Uterus (tissue), 4 donors: ENCODE results near the gene TBKBP1. TPM values are rescaled to one million over a fixed set of nuclear protein-coding genes. Genes with fewer than 3 reads are reported as not detected.

Experiments used
- DNase-seq, 2 donors: peaks; one replicate each; pipeline ENCODE4 v3.0.0-alpha.2; 2019 to 2020
- H3K27ac ChIP-seq, 2 donors: fragments of 200-600 bp; sonication (generic); 1 replicate in 1 of 2; 2 replicates in 1 of 2; pipeline ENCODE4 v1.5.1; 2016 to 2018
- H3K27me3 ChIP-seq, 2 donors: fragments of 200-600 bp; sonication (generic); one replicate each; pipeline ENCODE4 v1.5.1; 2018 to 2019; ENCODE audit warnings: control low read depth in 1 of 2
- H3K36me3 ChIP-seq, 2 donors: fragments of 200-600 bp; sonication (generic); one replicate each; pipeline ENCODE4 v1.5.1; 2019; ENCODE audit warnings: control low read depth in 1 of 2
- H3K4me1 ChIP-seq, 2 donors: fragments of 200-600 bp; sonication (generic); one replicate each; pipeline ENCODE4 v1.5.1; 2018 to 2019; ENCODE audit warnings: control low read depth in 1 of 2
- H3K4me3 ChIP-seq, 2 donors: fragments of 200-600 bp; sonication (generic); 1 replicate in 1 of 2; 2 replicates in 1 of 2; pipeline ENCODE4 v1.5.1; 2018 to 2019; ENCODE audit warnings: mild to moderate bottlenecking in 1 of 2
- H3K9me3 ChIP-seq, 2 donors: fragments of 200-600 bp; sonication (generic); one replicate each; pipeline ENCODE4 v1.5.1; 2019; ENCODE audit warnings: control low read depth in 1 of 2
- POLR2A ChIP-seq, 2 donors: fragments of 450-650 bp; IDR thresholded peaks; one replicate each; pipeline ENCODE4 v1.6.1; 2016; ENCODE audit warnings: antibody characterized with exemption in 2 of 2, mild to moderate bottlenecking in 1 of 2, moderate library complexity in 1 of 2
- intact Hi-C: fragments of 100-400 bp; cut with DNase I; formaldehyde crosslinking; loops from one replicate; pipeline ENCODE4 v1.15.1; 2023; ENCODE audit warnings: low total_unique reads
- total RNA-seq, 4 donors: library from RNA; depleted of rRNA in 3 of 4; stranded (reverse); fragments of >200 nt in 3 of 4; gene quantifications; one replicate each; pipeline versions ENCODE4 v1.1.0 to v1.2.4, GENCODE V29; 2014 to 2023
- TF ChIP-seq, protein P1 (sequence below), 4 experiments: fragments of 200-600 bp in 2 of 4; fragments of 450-650 bp in 2 of 4; sonication (generic) in 2 of 4; IDR thresholded peaks; one replicate each; pipeline ENCODE4 v1.5.1; 2016 to 2019; ENCODE audit warnings: antibody characterized with exemption in 4 of 4, mild to moderate bottlenecking in 2 of 4, moderate library complexity in 1 of 4
- donor health status: DM: yes; HTN: yes; CAD: no.

The TBKBP1 gene
- total RNA-seq, 4 donors from 2014 or later = 2.6 to 24.8 (median 10.7) TPM

DNA sequence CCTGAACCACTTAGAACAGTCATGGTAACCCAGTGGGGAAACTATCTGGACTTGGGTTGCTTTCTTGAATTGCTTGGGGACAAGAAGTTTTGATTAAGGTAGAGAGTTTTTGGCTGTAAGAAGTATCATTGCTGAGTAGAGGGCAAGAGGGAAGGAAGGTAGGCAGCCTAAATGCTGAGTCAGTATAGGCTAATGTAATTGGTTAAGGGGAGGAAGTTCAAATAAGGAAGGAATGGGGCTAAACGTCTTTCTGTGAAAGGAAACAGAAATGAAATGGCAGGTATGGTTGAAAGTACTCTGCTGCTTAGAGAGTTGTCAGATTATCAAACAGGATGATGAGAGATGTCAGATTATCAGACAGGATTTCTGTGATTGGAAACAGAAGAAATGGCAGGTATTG lies 23.9 kb upstream of the TBKBP1 start:
- TF ChIP-seq, protein P1, sequence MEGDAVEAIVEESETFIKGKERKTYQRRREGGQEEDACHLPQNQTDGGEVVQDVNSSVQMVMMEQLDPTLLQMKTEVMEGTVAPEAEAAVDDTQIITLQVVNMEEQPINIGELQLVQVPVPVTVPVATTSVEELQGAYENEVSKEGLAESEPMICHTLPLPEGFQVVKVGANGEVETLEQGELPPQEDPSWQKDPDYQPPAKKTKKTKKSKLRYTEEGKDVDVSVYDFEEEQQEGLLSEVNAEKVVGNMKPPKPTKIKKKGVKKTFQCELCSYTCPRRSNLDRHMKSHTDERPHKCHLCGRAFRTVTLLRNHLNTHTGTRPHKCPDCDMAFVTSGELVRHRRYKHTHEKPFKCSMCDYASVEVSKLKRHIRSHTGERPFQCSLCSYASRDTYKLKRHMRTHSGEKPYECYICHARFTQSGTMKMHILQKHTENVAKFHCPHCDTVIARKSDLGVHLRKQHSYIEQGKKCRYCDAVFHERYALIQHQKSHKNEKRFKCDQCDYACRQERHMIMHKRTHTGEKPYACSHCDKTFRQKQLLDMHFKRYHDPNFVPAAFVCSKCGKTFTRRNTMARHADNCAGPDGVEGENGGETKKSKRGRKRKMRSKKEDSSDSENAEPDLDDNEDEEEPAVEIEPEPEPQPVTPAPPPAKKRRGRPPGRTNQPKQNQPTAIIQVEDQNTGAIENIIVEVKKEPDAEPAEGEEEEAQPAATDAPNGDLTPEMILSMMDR (IDR thresholded peaks at IDR 0.05) = no peak
- no peak for TF ChIP-seq POLR2A (IDR thresholded peaks at IDR 0.05)
- Histone ChIP-seq H3K27me3 (no peaks in the 10 kb centered on the region), H3K4me1 (no peaks in the 10 kb centered on the region), H3K4me3 (no peak overlapping the region), H3K36me3 (no peaks in the 10 kb centered on the region), H3K9me3 (no peaks in the 10 kb centered on the region), H3K27ac (no peak overlapping the region)
- DNase-seq = no peak
- intact Hi-C loops = no loop called here

DNA sequence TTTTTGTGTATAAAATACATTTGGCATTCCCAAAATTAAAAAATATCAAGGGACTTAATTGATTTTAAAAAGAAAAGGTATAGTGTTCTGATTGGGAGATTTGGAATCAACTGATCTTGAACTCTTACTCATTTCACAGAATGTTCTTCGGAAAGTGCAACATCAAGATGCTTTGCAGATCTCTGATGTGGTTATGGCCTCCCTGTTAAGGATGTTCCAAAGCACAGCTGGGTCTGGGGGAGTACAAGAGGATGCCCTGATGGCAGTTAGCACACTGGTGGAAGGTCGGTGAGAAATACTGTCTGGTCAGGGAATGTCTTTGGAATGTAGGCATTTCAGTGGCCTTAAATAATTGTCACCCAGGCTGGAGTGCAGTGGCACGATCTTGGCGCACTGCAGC lies 19.5 kb upstream of the TBKBP1 start:
- no peaks in the 10 kb centered on the region for H3K27me3 ChIP-seq
- no peak for DNase-seq
- no peaks in the 10 kb centered on the region for H3K4me1 ChIP-seq
- TF ChIP-seq POLR2A (IDR thresholded peaks at IDR 0.05) = no peak
- TF ChIP-seq, protein P1 (IDR thresholded peaks at IDR 0.05) = no peak
- no peak overlapping the region for H3K4me3 ChIP-seq
- H3K36me3 ChIP-seq = no peaks in the 10 kb centered on the region
- no peak overlapping the region for H3K27ac ChIP-seq
- H3K9me3 ChIP-seq = no peaks in the 10 kb centered on the region
- intact Hi-C loops = no loop called here

DNA sequence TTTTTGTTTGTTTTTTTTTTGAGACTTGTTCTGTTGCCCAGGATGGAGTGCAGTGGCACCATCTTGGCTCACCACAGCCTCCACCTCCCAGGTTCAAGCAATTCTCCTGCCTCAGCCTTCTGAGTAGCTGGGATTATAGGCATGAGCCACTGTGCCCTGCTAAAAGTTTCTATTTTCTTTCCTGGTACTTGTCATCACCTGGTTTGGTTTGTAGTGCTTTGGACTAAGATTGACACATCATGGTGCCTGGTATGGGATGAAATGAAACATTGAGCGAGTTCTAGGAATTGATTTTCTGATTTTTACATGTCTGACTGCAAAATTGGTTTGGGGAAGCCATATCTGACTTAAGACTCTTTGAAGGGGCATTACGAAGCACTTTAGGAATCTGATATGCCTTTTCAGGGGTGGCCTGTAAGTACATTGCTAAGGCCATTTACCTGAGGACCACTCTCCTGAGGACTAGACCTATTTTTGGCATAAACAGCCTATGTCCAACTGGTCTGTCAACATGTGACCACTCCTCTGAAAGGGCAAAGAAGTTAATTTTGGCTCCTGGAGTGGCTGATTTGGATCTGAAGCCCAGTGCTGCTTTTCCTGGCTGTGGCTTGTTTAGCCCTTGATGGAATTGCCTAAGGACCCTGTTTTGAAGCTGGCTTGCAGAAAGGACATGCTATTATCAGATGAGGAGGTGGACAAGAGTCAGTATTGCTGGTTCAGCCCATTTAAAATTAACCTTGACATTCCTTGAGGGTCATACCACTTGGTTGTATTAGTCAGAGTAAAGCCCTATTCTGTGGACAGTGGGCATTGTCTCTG lies 18.4 kb upstream of the TBKBP1 start:
- H3K36me3 ChIP-seq = no peaks in the 10 kb centered on the region
- H3K4me3 ChIP-seq = no peak overlapping the region
- H3K27me3 ChIP-seq = no peaks in the 10 kb centered on the region
- intact Hi-C loops = loop anchor here (5.0 kb wide), 1 partner anchor 1778 kb away; no protein-coding TSS in a partner anchor
- no peaks in the 10 kb centered on the region for H3K9me3 ChIP-seq
- H3K4me1 ChIP-seq = no peaks in the 10 kb centered on the region
- TF ChIP-seq POLR2A (IDR thresholded peaks at IDR 0.05) = no peak
- TF ChIP-seq, protein P1 (IDR thresholded peaks at IDR 0.05) = no peak
- no peak for DNase-seq
- H3K27ac ChIP-seq = no peak overlapping the region

DNA sequence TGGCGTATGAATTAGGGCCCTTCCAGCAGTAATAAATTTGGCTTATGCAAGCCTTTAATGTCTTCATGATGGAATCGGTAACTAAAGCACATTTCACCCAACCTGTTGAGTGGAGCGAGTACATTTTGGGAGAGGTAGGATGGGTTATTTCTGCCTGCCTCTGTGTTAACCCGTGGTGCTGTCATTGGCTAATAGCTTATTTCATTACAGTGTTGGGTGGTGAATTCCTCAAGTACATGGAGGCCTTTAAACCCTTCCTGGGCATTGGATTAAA lies 17.8 kb upstream of the TBKBP1 start:
- no peak for DNase-seq
- Histone ChIP-seq H3K27ac (no peak overlapping the region), H3K4me1 (no peaks in the 10 kb centered on the region), H3K36me3 (no peaks in the 10 kb centered on the region), H3K4me3 (no peak overlapping the region), H3K9me3 (no peaks in the 10 kb centered on the region), H3K27me3 (no peaks in the 10 kb centered on the region)
- TF ChIP-seq, protein P1 (IDR thresholded peaks at IDR 0.05) = no peak
- no peak for TF ChIP-seq POLR2A (IDR thresholded peaks at IDR 0.05)
- intact Hi-C loops = loop anchor here (5.0 kb wide), 1 partner anchor 1779 kb away; no protein-coding TSS in a partner anchor

DNA sequence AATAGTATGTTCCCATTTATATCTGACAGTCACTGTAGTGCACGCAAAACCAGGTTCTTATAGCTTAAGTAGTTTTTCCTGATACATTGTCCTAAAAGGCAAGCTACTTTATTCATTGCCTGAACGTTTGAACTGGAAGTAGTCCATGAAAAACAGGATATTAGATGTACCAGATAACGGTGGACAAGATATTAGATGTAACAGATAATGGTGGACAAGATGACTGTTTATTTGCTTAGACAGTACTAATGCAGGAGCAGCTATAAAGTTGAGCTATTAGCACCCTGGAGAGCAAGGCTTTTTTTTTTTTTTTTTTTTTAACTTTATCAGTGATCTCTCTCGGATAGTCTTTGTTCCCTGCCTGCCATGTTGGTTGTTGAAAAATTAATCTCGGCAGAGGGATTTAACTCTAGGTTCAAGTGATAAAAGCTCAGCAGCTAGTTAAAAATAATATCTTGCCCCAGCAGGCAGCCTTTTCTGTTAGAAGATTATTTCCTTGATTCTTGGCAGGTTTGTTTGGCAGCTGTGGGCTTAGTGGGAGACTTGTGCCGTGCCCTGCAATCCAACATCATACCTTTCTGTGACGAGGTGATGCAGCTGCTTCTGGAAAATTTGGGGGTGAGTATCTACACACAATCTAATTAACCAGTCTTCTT lies 17.3 kb upstream of the TBKBP1 start:
- intact Hi-C loops = loop anchor here (5.0 kb wide), 1 partner anchor 1779 kb away; no protein-coding TSS in a partner anchor
- H3K36me3 ChIP-seq = no peaks in the 10 kb centered on the region
- H3K27me3 ChIP-seq = no peaks in the 10 kb centered on the region
- no peaks in the 10 kb centered on the region for H3K9me3 ChIP-seq
- TF ChIP-seq POLR2A (IDR thresholded peaks at IDR 0.05) = no peak
- TF ChIP-seq, protein P1 (IDR thresholded peaks at IDR 0.05) = no peak
- DNase-seq = no peak
- no peak overlapping the region for H3K27ac ChIP-seq
- no peak overlapping the region for H3K4me3 ChIP-seq
- no peaks in the 10 kb centered on the region for H3K4me1 ChIP-seq
